ENCODE results near the gene CYP19A1. TPM values are rescaled to one million over a fixed set of nuclear protein-coding genes. Genes with fewer than 3 reads are reported as not detected.

The CYP19A1 gene
- polyA plus RNA-seq, 1 donor = 8.3 TPM

GRCh38 chr15:51342227-51342999 is 4.0 kb upstream of the CYP19A1 start:
- Histone ChIP-seq H3K36me3 (ENCODE audit: control insufficient read depth, insufficient read depth, low read length) (no peaks in the 10 kb centered on the region), H3K27ac (ENCODE audit: low read length) (no peak overlapping the region), H3K4me1 (ENCODE audit: control insufficient read depth, insufficient read depth, low read length) (no peaks in the 10 kb centered on the region), H3K4me3 (ENCODE audit: low read length) (peak overlapping the region; percentile 25), H3K9me3 (ENCODE audit: control insufficient read depth, low read depth, low read length) (no peaks in the 10 kb centered on the region), H3K27me3 (ENCODE audit: control insufficient read depth, insufficient read depth, low read length) (peaks cover 33% of the 10 kb centered on the region)
- DNase-seq = no peak
- WGBS (ENCODE audit: insufficient coverage, low lambda C conversion rate) = 100% methylated on average over 1 of the region's 16 CpGs

DNA sequence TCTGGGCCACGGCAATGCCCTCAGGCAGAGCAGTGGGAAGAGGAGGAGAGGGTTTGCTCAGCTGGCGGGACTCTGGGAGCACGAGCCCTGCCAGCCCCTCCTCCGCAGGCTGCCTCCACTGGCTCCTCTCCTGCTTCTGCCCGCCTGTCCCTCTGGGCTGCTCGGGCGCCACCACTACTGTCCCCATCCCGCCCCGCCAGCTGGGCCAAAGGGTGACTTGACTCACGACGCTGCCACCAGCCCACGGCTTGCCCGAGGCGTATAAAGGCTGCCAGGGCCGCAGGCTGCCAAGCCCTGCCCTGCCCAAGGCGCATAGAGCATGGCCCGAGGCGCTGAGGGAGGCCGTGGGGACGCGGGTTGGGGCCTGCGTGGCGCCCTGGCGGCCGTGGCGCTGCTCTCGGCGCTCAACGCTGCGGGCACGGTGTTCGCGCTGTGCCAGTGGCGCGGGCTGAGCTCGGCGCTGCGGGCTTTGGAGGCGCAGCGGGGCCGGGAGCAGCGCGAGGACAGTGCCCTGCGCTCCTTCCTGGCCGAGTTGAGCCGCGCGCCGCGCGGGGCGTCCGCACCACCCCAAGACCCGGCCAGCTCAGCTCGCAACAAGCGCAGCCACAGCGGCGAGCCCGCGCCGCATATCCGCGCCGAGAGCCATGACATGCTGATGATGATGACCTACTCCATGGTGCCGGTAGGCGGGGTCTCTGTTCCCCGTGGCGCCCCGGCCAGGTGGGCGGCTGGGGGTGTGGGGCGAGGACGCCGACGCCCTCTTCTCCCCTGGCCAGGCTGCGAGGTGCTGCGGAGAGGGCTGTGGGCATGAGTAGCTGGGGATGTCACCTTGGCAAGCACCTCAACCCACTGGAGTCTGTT is 3.2 kb upstream of the CYP19A1 start, which contains the start of gene GLDN:
TSS of gene GLDN (plus strand) at position 290 of the 861 bp plus-strand sequence. CDS start at position 320, 30 bp downstream.
- DNase-seq = peak in 1 of 2 donors; percentile 49
- no peak within 1 kb of the TSS for H3K27ac ChIP-seq (ENCODE audit: low read length)
- no peaks in the 10 kb centered on the region for H3K9me3 ChIP-seq (ENCODE audit: control insufficient read depth, low read depth, low read length)
- H3K27me3 ChIP-seq (ENCODE audit: control insufficient read depth, insufficient read depth, low read length) = peaks cover 33% of the 10 kb centered on the region
- WGBS (ENCODE audit: insufficient coverage, low lambda C conversion rate) = no CpG with 5 or more reads among the region's 76 CpGs
- H3K4me1 ChIP-seq (ENCODE audit: control insufficient read depth, insufficient read depth, low read length) = no peaks in the 10 kb centered on the region
- peak within 1 kb of the TSS; percentile 25 for H3K4me3 ChIP-seq (ENCODE audit: low read length)
- no peaks in the 10 kb centered on the region for H3K36me3 ChIP-seq (ENCODE audit: control insufficient read depth, insufficient read depth, low read length)

GRCh38 chr15:51335538-51336410 is 2.6 kb downstream of the CYP19A1 start:
- Histone ChIP-seq H3K4me1 (ENCODE audit: control insufficient read depth, insufficient read depth, low read length) (no peaks in the 10 kb centered on the region), H3K36me3 (ENCODE audit: control insufficient read depth, insufficient read depth, low read length) (no peaks in the 10 kb centered on the region), H3K4me3 (ENCODE audit: low read length) (no peak overlapping the region), H3K27ac (ENCODE audit: low read length) (no peak overlapping the region), H3K9me3 (ENCODE audit: control insufficient read depth, low read depth, low read length) (no peaks in the 10 kb centered on the region), H3K27me3 (ENCODE audit: control insufficient read depth, insufficient read depth, low read length) (peaks cover 12% of the 10 kb centered on the region)
- peak in 1 of 2 donors; percentile 52 for DNase-seq
- WGBS (ENCODE audit: insufficient coverage, low lambda C conversion rate) = 100% methylated on average over 2 of the region's 9 CpGs

- Histone ChIP-seq H3K36me3 (ENCODE audit: control insufficient read depth, insufficient read depth, low read length) (no peaks in the 10 kb centered on the region), H3K9me3 (ENCODE audit: control insufficient read depth, low read depth, low read length) (no peaks in the 10 kb centered on the region), H3K4me3 (ENCODE audit: low read length) (no peak overlapping the region), H3K27me3 (ENCODE audit: control insufficient read depth, insufficient read depth, low read length) (peaks cover 6% of the 10 kb centered on the region), H3K27ac (ENCODE audit: low read length) (no peak overlapping the region), H3K4me1 (ENCODE audit: control insufficient read depth, insufficient read depth, low read length) (no peaks in the 10 kb centered on the region)
- WGBS (ENCODE audit: insufficient coverage, low lambda C conversion rate) = no CpG with 5 or more reads among the region's 5 CpGs
- DNase-seq = no peak
Observed at GRCh38 chr15:51335087-51335486, 3.3 kb downstream of the CYP19A1 start.

DNA sequence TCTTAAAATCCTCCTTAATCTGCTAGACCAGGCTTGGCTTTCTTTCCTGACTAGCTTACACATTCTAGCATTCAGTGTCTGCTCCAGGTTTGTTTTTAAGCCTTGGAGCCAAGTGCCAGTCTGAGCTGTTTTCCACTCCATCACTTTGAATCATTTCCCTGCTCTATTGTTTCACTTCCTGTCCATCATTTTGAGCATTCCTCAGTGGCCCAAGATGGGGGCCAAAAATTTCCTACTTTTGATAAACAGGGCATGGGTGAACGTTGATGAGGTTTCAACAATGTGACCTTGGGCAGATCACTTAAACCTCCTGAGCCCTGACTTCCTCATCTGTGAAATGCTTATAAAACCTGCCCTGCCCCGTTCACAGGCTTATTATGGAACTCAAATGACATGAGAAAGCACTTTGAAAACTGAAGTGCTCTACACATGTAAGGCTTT is 4.4 kb downstream of the CYP19A1 start:
- Histone ChIP-seq H3K27ac (ENCODE audit: low read length) (no peak overlapping the region), H3K4me1 (ENCODE audit: control insufficient read depth, insufficient read depth, low read length) (no peaks in the 10 kb centered on the region), H3K27me3 (ENCODE audit: control insufficient read depth, insufficient read depth, low read length) (no peaks in the 10 kb centered on the region), H3K9me3 (ENCODE audit: control insufficient read depth, low read depth, low read length) (no peaks in the 10 kb centered on the region), H3K4me3 (ENCODE audit: low read length) (no peak overlapping the region), H3K36me3 (ENCODE audit: control insufficient read depth, insufficient read depth, low read length) (no peaks in the 10 kb centered on the region)
- WGBS (ENCODE audit: insufficient coverage, low lambda C conversion rate) = 20% methylated on average over 1 of the region's 2 CpGs
- DNase-seq = no peak

GRCh38 chr15:51333571-51333970 is 4.8 kb downstream of the CYP19A1 start:
- Histone ChIP-seq H3K9me3 (ENCODE audit: control insufficient read depth, low read depth, low read length) (no peaks in the 10 kb centered on the region), H3K4me1 (ENCODE audit: control insufficient read depth, insufficient read depth, low read length) (no peaks in the 10 kb centered on the region), H3K27me3 (ENCODE audit: control insufficient read depth, insufficient read depth, low read length) (no peaks in the 10 kb centered on the region), H3K27ac (ENCODE audit: low read length) (no peak overlapping the region), H3K36me3 (ENCODE audit: control insufficient read depth, insufficient read depth, low read length) (no peaks in the 10 kb centered on the region), H3K4me3 (ENCODE audit: low read length) (no peak overlapping the region)
- DNase-seq = no peak
- no CpG with 5 or more reads among the region's 2 CpGs for WGBS (ENCODE audit: insufficient coverage, low lambda C conversion rate)

- Histone ChIP-seq H3K9me3 (ENCODE audit: control insufficient read depth, low read depth, low read length) (no peaks in the 10 kb centered on the region), H3K36me3 (ENCODE audit: control insufficient read depth, insufficient read depth, low read length) (no peaks in the 10 kb centered on the region), H3K27me3 (ENCODE audit: control insufficient read depth, insufficient read depth, low read length) (no peaks in the 10 kb centered on the region), H3K4me3 (ENCODE audit: low read length) (no peak overlapping the region), H3K27ac (ENCODE audit: low read length) (no peak overlapping the region), H3K4me1 (ENCODE audit: control insufficient read depth, insufficient read depth, low read length) (no peaks in the 10 kb centered on the region)
- WGBS (ENCODE audit: insufficient coverage, low lambda C conversion rate) = 90% methylated on average over 3 of the region's 4 CpGs
- DNase-seq = no peak
Observed at GRCh38 chr15:51332206-51333147, 5.9 kb downstream of the CYP19A1 start.

DNA sequence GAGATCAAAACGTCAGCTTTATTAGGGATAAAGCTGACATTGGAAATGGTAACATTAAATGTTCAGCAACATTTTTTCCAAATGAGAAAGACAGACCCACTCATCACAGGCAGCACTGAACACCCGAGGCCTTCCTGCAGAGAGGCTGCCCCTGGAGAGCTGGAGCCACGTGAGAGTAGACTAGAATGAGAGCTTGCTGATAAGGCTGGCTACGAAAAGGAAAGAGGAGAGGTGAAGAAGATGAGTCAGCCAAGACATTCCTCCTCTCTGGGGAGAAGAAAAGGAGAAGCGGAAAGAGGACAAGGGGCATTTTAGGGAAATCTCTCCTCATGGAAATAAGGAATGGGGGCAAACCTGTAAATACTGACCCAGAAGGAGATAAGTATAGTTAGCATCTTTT is 7.3 kb downstream of the CYP19A1 start:
- Histone ChIP-seq H3K4me3 (ENCODE audit: low read length) (no peak overlapping the region), H3K9me3 (ENCODE audit: control insufficient read depth, low read depth, low read length) (no peaks in the 10 kb centered on the region), H3K27me3 (ENCODE audit: control insufficient read depth, insufficient read depth, low read length) (no peaks in the 10 kb centered on the region), H3K36me3 (ENCODE audit: control insufficient read depth, insufficient read depth, low read length) (no peaks in the 10 kb centered on the region), H3K27ac (ENCODE audit: low read length) (no peak overlapping the region), H3K4me1 (ENCODE audit: control insufficient read depth, insufficient read depth, low read length) (no peaks in the 10 kb centered on the region)
- peak; percentile 29 to 52 for DNase-seq
- 14% methylated on average over 1 of the region's 5 CpGs for WGBS (ENCODE audit: insufficient coverage, low lambda C conversion rate)

DNA sequence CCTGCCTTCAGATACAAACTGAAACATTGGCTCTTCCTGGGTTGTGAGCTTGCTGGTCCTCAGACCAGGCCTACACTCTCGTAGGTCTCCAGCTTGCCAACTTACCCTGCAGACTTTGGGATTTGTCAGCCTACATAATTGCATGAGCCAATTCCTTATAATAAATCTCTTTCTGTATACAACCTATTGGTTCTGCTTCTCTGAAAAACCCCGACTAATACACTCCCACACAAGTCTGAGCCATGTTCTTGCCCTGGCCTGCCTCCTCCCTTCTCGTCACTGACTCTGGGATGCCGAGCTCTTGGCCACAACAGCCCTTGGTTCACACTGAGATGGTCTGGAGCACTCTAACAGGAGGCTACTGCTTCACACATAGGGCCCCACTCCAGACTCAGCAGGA is 9.5 kb downstream of the CYP19A1 start:
- no peak overlapping the region for H3K4me3 ChIP-seq (ENCODE audit: low read length)
- H3K36me3 ChIP-seq (ENCODE audit: control insufficient read depth, insufficient read depth, low read length) = no peaks in the 10 kb centered on the region
- no CpG with 5 or more reads among the region's 4 CpGs for WGBS (ENCODE audit: insufficient coverage, low lambda C conversion rate)
- H3K27me3 ChIP-seq (ENCODE audit: control insufficient read depth, insufficient read depth, low read length) = no peaks in the 10 kb centered on the region
- no peak overlapping the region for H3K27ac ChIP-seq (ENCODE audit: low read length)
- DNase-seq = no peak
- H3K4me1 ChIP-seq (ENCODE audit: control insufficient read depth, insufficient read depth, low read length) = no peaks in the 10 kb centered on the region
- no peaks in the 10 kb centered on the region for H3K9me3 ChIP-seq (ENCODE audit: control insufficient read depth, low read depth, low read length)
